GM19397 (cell line): ENCODE measurements around the gene CD68.
"Not testable (repeated sequence)": the region's sequence is repeated elsewhere in the genome, so short reads cannot be mapped to it uniquely, and the experiment has no call there.

Experiments used
- ATAC-seq: cut with Tn5 transposase; IDR thresholded peaks from one replicate; pipeline ENCODE4 v1.9.1; 2021; ENCODE audit warnings: mild to moderate bottlenecking, moderate library complexity; ENCODE audit not compliant: unreplicated experiment

Gene CD68

GRCh38 chr17:7580604-7581575, 1.5 kb downstream of the CD68 start:
- ATAC-seq: no peak

DNA sequence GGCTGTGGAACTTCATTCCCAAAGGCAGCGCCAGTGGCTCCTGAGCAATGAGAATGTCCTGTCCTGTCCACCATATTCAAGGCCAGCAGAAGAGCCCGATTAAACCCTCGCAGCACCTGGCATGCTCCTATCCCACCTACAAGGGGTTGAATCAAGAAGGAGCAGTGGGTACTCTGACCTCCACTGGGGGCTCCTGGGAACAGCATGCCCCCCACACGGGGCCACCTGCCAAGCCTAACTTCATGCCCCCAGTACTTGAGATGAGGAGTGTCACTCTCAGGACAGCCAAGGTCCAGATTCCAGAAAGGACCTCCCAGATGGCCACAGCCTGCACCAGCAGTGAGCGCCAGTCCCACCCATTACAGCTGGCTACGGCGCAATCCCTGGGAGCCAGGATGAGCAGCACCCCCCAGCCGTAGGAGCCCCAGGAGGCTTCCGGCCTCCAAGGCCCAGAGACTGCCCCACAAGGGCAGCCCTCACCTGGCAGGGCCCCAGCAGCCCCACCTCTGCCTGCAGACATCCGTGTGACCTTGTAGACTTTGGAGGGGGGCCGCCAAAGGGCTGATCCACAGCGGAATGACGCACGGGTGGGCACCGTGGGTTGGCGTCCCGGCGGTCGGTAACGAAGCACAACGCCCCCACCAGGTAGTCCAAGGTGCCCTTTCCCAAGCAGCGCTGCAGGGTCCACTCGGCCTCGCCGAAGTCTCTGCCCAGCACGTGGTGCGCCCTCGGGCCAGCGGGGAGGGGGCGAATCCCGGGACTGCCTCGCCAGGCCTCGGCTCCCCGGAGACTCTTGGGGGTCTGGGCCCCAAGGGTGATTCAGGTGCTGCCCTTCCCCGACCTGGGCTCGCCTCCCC, 3.2 kb downstream of the CD68 start:
- ATAC-seq: no peak

DNA sequence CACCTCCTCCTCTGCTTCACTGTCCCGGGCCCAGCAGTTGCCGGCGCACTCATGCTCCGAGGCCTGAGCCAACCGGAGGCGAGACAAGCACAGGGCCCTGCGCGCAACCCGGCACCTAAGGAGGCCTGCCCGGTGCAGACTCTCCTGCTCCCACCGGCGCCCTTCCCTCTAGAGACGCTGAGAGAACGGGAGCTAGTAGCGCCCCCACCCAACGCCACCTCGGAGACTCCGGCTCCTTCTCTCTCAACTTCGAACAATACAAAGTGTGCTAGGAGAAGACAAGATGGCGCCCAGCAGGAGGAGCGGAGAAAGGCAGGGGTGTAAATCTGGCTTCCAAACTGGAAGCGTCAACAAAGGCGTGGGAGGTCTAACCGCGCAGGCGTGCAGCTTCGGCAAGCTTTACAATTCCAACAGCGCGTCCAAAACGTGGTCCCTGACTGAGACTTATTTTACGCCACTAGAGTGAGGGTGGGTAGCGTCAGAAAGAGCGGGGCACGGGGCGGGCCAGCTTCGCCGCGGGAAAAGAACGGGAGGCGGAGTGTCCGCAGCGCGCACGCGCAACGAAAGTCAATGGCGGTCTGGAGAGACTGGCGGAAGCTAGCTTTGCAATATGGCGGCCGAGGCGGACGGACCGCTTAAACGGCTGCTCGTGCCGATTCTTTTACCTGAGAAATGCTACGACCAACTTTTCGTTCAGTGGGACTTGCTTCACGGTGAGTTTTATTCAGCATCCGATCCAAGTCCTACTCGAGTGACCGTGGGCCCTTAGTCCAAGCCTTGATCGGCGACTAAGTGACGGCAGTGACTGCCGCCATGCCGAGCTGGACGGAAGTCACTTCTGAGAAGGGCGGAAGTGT, 4.0 kb downstream of the CD68 start, which contains the start of gene MPDU1:
Gene MPDU1 (plus strand): TSS at position 600 of the 857 bp plus-strand sequence. CDS start 11 bp downstream, at position 611.
- ATAC-seq: peak; percentile 72

- ATAC-seq: no peak
Measured at GRCh38 chr17:7586673-7587419, 7.4 kb downstream of the CD68 start.

DNA sequence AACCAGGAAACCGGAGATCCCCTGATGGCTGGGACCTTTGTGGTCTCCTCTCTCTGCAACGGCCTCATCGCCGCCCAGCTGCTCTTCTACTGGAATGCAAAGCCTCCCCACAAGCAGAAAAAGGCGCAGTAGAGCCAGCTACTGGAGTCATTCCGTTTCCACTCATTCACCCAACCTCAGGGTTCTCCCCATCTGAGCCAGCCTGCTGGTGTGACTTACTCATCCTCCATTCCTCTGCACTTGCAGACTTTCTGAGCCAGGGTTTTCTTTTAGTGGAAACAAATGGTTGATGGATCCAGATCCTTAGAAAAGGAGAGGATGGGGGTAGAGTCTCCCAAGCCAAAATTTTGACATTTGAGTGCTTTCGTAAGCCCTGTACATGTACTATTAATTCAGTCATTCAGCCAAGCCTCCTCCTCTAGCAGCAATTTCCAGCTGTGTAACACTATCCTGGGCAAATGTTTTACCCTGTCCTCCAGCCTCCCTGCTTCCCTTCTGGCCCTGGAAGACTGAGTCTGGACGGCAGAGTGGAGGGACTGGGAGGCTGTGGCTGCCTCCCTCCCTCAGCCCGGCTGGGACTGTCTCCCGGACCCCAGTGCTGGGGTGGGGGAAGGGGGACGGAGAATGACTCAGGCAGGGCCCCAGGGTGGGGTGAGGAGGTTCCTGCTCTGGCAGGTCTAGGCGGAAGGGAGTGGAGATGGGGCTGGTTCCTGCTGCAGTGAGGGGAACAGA, 8.1 kb downstream of the CD68 start:
- ATAC-seq: no peak

DNA sequence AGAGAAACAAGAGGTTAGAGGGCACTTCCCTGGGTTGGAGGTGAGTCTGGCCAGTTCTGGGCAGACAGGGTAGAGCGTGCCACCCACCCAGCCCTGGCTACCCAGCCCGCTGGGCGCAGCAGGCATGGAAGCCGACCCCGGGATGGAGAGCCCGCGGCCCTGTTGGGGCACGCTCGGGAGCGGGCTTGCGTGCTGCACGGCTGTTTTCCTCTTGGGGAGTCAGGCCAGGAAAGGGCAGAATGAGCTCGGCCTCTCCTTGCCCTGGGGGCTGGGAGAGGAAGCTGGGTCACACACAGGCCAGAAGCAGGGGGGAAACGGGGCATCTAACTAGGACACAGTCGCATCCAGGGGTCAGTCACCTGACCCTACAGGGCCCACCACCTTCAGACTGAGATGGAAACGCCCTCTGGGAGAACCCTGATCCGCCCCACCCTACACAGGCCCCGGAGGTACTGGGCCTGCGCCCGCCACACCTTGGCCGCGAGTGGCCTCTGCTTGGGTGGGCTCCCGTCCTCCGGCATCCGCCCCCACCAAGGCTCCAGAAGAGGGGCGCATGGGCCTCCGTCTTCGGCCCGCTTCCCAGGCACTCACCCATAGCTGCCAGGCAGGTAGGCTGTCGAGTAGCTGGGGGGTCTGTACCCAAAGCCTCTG, 9.2 kb downstream of the CD68 start:
- ATAC-seq: no peak

DNA sequence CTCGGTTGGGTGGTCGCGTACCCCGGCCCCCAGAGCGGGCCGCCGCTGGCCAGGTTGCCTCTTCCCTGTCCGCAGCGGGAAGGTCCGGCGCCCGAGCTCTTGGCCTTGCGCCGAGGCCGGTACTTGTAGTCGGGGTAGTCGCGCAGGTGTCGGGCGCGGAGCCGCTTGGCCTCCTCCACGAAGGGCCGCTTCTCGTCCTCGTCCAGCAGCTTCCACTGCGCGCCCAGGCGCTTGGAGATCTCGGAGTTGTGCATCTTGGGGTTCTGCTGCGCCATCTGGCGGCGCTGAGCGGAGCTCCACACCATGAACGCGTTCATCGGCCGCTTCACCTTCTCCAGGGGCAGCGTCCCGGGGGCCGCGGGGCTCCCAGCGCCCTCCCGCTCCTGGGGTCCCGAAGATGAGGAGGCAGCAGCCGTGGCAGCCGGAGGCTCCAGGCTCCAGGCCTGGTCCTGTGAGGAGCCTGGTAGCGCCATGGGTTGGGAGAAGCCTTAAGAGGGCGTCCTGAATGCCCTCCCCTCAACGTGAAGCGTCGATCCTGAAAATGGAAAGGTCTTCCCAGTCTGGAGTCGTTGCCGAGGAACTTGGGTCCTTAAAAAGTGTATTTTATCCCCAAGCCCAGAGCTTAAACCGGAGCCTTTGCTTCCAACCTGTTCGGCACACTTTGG, 9.9 kb downstream of the CD68 start:
- ATAC-seq: no peak

DNA sequence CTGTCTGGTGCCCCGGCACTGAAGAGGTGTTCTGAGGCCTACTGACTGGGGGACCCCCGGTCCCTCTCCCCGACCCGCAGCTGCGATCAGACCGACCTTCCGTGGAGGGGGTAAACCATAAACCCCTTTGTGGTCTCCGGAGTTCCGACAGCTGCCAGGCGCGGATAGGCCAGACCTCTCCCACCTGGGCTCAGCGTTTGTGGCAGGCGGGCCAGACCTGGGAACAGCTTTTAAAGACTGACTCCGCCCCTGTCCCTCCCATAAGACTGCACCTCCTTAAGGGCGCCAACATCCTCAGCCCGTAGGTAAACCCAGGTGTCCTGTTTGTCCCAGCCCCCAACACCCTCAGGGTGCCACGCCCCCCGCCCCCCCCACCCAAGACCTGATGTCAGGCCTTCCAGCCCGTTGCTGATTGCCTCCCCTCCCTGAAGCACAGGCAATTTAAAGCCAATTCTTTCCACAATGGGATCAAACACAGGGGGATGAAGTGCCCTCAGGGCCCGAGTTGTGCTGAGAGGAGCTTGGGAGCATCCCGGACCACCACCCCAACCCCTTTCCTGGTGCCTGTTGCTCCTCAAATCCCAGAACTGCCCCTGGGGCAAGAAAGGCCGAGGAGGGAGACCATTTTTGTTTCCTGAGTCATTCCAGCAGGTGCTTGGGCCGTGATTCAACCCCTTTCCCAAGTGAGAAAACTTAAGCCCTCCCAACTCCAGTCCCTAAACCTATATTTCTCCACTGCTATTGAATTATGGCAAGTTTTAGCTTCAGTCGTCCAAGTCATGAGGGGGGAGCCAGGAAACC, 10.7 kb downstream of the CD68 start, which contains the start of gene SOX15:
Gene SOX15 (minus strand): TSS at position 204 of the 801 bp plus-strand sequence. CDS start 418 bp downstream, outside the sequence.
- no peak for ATAC-seq

DNA sequence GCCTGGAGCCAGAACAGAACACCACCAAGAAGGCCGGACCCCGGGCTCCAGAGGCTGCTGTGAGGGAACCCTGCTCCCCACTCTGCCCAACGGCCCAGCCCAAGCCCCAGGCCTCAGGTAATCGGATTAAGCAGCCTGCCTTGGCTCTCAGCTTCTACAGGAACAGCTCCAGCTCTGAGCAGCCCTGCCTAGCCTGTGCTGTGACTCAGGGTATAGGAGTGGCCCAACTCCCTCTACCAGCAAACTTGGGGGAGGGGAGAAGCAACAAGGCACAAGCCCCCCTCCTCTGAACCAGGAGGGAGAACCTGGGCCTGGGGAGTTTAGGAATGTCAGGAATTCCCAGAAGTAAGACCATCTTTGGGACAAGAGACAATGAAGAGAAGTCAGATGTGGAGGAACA, 11.3 kb downstream of the CD68 start:
- ATAC-seq: no peak

DNA sequence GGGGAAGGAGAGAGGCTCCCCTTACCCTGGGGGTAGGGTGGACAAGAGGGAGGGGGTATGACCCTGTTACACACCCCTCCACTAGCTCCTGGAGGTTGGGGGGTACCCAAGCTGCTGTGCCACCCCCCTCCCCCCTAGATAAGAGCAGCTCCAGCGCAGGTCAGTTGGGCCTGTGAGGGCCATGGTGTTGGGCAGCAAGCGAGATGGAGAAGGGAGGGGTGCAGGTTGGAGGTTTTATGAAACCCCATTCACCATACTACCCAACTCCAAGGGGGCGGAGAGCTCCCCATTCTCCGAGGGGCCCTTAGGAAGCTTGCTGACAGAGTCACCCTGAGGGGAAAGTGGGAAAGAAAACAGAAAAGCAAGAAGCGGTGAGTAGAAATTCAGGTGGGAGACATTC, 12.2 kb downstream of the CD68 start:
- ATAC-seq: no peak

- no peak for ATAC-seq
Measured at GRCh38 chr17:7592422-7593021, 13.1 kb downstream of the CD68 start.

- ATAC-seq: no peak
Measured at GRCh38 chr17:7593296-7593695, 13.9 kb downstream of the CD68 start.

DNA sequence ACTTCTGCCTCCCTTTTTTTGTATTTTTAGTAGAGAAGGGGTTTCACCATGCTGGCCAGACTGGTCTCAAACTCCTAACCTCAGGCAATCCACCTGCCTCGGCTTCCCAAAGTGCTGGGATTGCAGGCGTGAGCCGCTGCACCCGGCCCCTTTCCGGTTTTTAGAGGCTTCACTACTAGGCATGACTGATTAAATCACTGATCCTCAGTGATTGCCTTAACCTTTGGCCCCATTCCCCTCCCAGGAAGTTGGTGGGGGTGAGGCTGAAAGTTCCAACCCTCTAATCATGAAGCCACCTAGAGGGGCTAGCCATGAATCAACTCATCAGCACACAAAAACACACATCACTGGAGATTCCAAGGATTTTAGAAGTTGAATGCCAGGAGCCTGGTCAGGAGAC, 18.1 kb downstream of the CD68 start:
- ATAC-seq: not testable (repeated sequence)

DNA sequence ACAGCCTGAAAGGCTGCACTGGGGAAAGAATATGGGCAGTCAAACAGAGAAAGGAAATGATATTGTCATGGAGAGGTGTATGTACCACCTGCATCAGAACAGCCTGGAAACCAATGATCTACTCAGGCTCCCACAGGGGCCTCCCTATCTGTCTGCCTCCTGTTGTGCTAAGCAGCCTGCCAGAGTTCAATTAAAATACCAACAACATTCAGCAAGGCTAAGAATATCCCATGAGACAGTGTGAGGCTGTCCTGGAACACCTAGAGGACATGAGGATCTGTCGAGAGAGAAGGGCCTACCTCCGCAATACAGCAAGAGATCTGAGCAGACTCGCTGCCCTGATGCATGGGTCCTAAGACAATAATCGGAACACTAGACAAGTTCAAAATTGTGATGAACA, 26.8 kb downstream of the CD68 start:
- no peak for ATAC-seq

DNA sequence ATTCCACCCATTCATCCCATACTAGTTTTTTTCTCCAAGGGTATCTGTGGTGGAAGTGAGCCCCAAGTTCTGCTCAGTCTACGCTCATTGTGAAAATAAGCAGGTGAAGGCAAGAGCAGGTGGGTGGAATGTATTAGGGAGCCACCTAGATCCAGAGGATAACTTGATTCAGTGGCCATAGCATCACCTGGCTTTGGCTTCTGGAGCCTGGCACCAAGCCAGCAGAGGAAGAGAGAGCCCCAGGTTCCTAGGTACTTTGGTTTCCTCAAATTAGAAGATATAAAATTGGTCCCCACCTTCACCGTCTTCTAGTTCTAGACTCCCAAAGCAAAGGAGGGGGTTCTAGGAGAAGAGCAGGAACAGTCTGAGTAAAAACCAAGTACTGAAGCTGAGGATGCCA, 31.2 kb downstream of the CD68 start:
- no peak for ATAC-seq

DNA sequence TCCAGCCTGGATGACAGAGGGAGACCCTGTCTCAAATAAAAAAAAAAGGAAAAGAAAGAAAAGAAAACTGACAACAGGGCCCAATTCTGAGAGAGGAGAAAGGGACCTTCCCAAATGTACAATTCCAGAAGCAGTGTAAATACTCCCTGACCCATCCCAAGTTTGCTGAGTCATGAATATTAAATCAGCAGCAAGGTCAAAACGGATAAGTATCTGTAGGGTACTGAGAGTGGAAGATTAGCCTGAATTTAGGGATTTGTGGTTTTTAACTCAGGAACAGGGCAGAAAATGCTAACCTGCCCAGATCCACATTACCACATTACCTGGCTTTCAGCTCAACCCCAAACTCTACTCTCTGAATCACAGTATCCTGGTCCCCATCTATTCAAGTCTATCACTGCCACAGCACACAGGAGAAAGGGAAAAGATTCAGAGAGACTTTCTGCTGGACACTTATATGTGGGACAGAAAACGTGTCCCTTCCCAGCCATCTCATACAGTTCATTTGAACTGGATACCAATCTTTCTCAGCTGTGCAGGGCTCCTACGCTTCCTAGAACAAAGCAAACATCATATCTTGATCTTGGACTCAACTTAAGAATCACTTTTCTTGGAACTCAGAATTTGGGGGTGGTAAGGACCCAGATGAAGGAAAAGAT, 32.3 kb downstream of the CD68 start:
- ATAC-seq: no peak

- ATAC-seq: no peak
Measured at GRCh38 chr17:7612294-7612640, 32.8 kb downstream of the CD68 start.
